ENCODE measurements around the gene IL32.

The IL32 gene

GRCh38 chr16:3038896-3039295, 26.5 kb upstream of the IL32 start:
- no peaks in the 10 kb centered on the region for H3K36me3 ChIP-seq (ENCODE audit: control insufficient read depth, insufficient read depth, low read length)
- H3K9ac ChIP-seq (ENCODE audit: low read length): no peak overlapping the region
- H3K4me2 ChIP-seq (ENCODE audit: low read length): no peak overlapping the region
- H2BK15ac ChIP-seq (replicated peaks; ENCODE audit: low read depth): no peak overlapping the region
- no peak overlapping the region for H3K18ac ChIP-seq (ENCODE audit: low read length)
- H3K23ac ChIP-seq (ENCODE audit: low read length): no peak overlapping the region
- no peak overlapping the region for H4K5ac ChIP-seq (ENCODE audit: low read length)
- no peaks in the 10 kb centered on the region for H3K4me1 ChIP-seq (ENCODE audit: control insufficient read depth, low read depth, low read length)
- DNase-seq: no peak
- no peaks in the 10 kb centered on the region for H3K79me2 ChIP-seq (ENCODE audit: control insufficient read depth, insufficient read depth, low read length)
- no peak overlapping the region for H2BK120ac ChIP-seq (ENCODE audit: low read depth, low read length)
- no peaks in the 10 kb centered on the region for H3K79me1 ChIP-seq (ENCODE audit: low read length)
- H3K4me3 ChIP-seq (ENCODE audit: low read length): no peak overlapping the region
- H3K27me3 ChIP-seq (ENCODE audit: insufficient read depth, low read length, poor library complexity): no peaks in the 10 kb centered on the region
- no peak overlapping the region for H2BK5ac ChIP-seq (ENCODE audit: low read length)
- no CpG with 5 or more reads among the region's 5 CpGs for WGBS (ENCODE audit: extremely low coverage, insufficient coverage, low lambda C conversion rate)
- H4K8ac ChIP-seq (ENCODE audit: low read depth, low read length): no peak overlapping the region
- H2AK5ac ChIP-seq (ENCODE audit: low read length): no peak overlapping the region
- H3K27ac ChIP-seq (ENCODE audit: low read depth, low read length): no peak overlapping the region
- H3K4ac ChIP-seq (ENCODE audit: low read depth, low read length): no peak overlapping the region
- H3K56ac ChIP-seq (ENCODE audit: low read length): no peak overlapping the region

DNA sequence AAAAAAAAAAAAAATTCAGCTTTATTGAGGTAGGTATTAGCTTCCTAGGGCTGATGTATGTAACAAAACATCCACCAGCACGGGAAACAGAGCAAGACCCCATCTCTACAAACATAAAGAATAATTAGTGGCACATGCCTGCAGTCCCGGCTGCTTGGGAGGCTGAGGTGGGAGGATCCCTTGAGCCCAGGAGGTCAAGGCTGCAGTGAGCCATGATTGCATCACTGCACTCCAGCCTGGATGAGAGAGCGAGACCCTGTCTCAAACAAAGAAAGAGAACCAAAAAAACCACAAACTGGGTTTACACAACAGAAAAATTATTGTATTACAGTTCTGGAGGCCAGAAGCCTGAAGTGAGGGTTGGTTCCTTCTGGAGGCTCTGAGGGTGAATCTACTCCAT, 23.1 kb upstream of the IL32 start:
- H3K4me1 ChIP-seq (ENCODE audit: control insufficient read depth, low read depth, low read length): no peaks in the 10 kb centered on the region

GRCh38 chr16:3044708-3045107, 20.7 kb upstream of the IL32 start:
- H3K27ac ChIP-seq (ENCODE audit: low read depth, low read length): no peak overlapping the region
- H3K23ac ChIP-seq (ENCODE audit: low read length): no peak overlapping the region
- no peak overlapping the region for H3K18ac ChIP-seq (ENCODE audit: low read length)
- H4K8ac ChIP-seq (ENCODE audit: low read depth, low read length): no peak overlapping the region
- H2AK5ac ChIP-seq (ENCODE audit: low read length): no peak overlapping the region
- no peaks in the 10 kb centered on the region for H3K36me3 ChIP-seq (ENCODE audit: control insufficient read depth, insufficient read depth, low read length)
- no peak for DNase-seq
- WGBS (ENCODE audit: extremely low coverage, insufficient coverage, low lambda C conversion rate): no CpG with 5 or more reads among the region's 6 CpGs
- no peak overlapping the region for H2BK5ac ChIP-seq (ENCODE audit: low read length)
- no peak overlapping the region for H2BK120ac ChIP-seq (ENCODE audit: low read depth, low read length)
- no peaks in the 10 kb centered on the region for H3K4me1 ChIP-seq (ENCODE audit: control insufficient read depth, low read depth, low read length)
- H3K9ac ChIP-seq (ENCODE audit: low read length): no peak overlapping the region
- H3K27me3 ChIP-seq (ENCODE audit: insufficient read depth, low read length, poor library complexity): peaks cover 4% of the 10 kb centered on the region
- H3K4me3 ChIP-seq (ENCODE audit: low read length): no peak overlapping the region
- no peak overlapping the region for H3K56ac ChIP-seq (ENCODE audit: low read length)
- no peak overlapping the region for H2BK15ac ChIP-seq (replicated peaks; ENCODE audit: low read depth)
- H3K4me2 ChIP-seq (ENCODE audit: low read length): no peak overlapping the region
- H4K5ac ChIP-seq (ENCODE audit: low read length): no peak overlapping the region
- no peaks in the 10 kb centered on the region for H3K79me2 ChIP-seq (ENCODE audit: control insufficient read depth, insufficient read depth, low read length)
- H3K4ac ChIP-seq (ENCODE audit: low read depth, low read length): no peak overlapping the region
- no peaks in the 10 kb centered on the region for H3K79me1 ChIP-seq (ENCODE audit: low read length)

More for the DNA sequence above, 23.1 kb upstream of the IL32 start:
- Histone ChIP-seq H3K79me1 (ENCODE audit: low read length) (no peaks in the 10 kb centered on the region), H3K79me2 (ENCODE audit: control insufficient read depth, insufficient read depth, low read length) (no peaks in the 10 kb centered on the region), H3K27ac (ENCODE audit: low read depth, low read length) (no peak overlapping the region), H3K56ac (ENCODE audit: low read length) (no peak overlapping the region), H3K4me3 (ENCODE audit: low read length) (no peak overlapping the region), H3K27me3 (ENCODE audit: insufficient read depth, low read length, poor library complexity) (peaks cover 4% of the 10 kb centered on the region), H3K18ac (ENCODE audit: low read length) (no peak overlapping the region), H3K4me2 (ENCODE audit: low read length) (no peak overlapping the region), H3K36me3 (ENCODE audit: control insufficient read depth, insufficient read depth, low read length) (no peaks in the 10 kb centered on the region), H3K9ac (ENCODE audit: low read length) (no peak overlapping the region), H2BK5ac (ENCODE audit: low read length) (no peak overlapping the region), H3K4ac (ENCODE audit: low read depth, low read length) (no peak overlapping the region), H3K23ac (ENCODE audit: low read length) (no peak overlapping the region), H4K5ac (ENCODE audit: low read length) (no peak overlapping the region), H4K8ac (ENCODE audit: low read depth, low read length) (no peak overlapping the region), H2BK15ac (replicated peaks; ENCODE audit: low read depth) (no peak overlapping the region), H2AK5ac (ENCODE audit: low read length) (no peak overlapping the region), H2BK120ac (ENCODE audit: low read depth, low read length) (no peak overlapping the region)
- DNase-seq: no peak
- no CpG with 5 or more reads among the region's 3 CpGs for WGBS (ENCODE audit: extremely low coverage, insufficient coverage, low lambda C conversion rate)

GRCh38 chr16:3045758-3046640, 19.4 kb upstream of the IL32 start, which contains the start of gene MMP25:
MMP25 (plus strand) TSS chr16:3046561; CDS start chr16:3046918, 357 bp downstream.
- H3K18ac ChIP-seq (ENCODE audit: low read length): peak within 1 kb of the TSS; percentile 81
- H4K5ac ChIP-seq (ENCODE audit: low read length): no peak within 1 kb of the TSS
- no CpG with 5 or more reads among the region's 86 CpGs for WGBS (ENCODE audit: extremely low coverage, insufficient coverage, low lambda C conversion rate)
- H3K23ac ChIP-seq (ENCODE audit: low read length): peak within 1 kb of the TSS; percentile 1
- peak within 1 kb of the TSS; percentile 76 for H2BK120ac ChIP-seq (ENCODE audit: low read depth, low read length)
- no peak within 1 kb of the TSS for H2BK5ac ChIP-seq (ENCODE audit: low read length)
- peak within 1 kb of the TSS; percentile 43 for H3K4me3 ChIP-seq (ENCODE audit: low read length)
- no peaks in the 10 kb centered on the region for H3K79me1 ChIP-seq (ENCODE audit: low read length)
- no peak within 1 kb of the TSS for H2BK15ac ChIP-seq (replicated peaks; ENCODE audit: low read depth)
- no peaks in the 10 kb centered on the region for H3K4me1 ChIP-seq (ENCODE audit: control insufficient read depth, low read depth, low read length)
- DNase-seq: peak; percentile 26
- peak within 1 kb of the TSS; percentile 74 for H3K9ac ChIP-seq (ENCODE audit: low read length)
- no peaks in the 10 kb centered on the region for H3K36me3 ChIP-seq (ENCODE audit: control insufficient read depth, insufficient read depth, low read length)
- H3K56ac ChIP-seq (ENCODE audit: low read length): peak within 1 kb of the TSS; percentile 87
- H2AK5ac ChIP-seq (ENCODE audit: low read length): no peak within 1 kb of the TSS
- H4K8ac ChIP-seq (ENCODE audit: low read depth, low read length): no peak within 1 kb of the TSS
- H3K4me2 ChIP-seq (ENCODE audit: low read length): peak within 1 kb of the TSS; percentile 81
- H3K4ac ChIP-seq (ENCODE audit: low read depth, low read length): peak within 1 kb of the TSS; percentile 83
- peak within 1 kb of the TSS; percentile 20 for H3K27ac ChIP-seq (ENCODE audit: low read depth, low read length)
- peaks cover 4% of the 10 kb centered on the region for H3K27me3 ChIP-seq (ENCODE audit: insufficient read depth, low read length, poor library complexity)
- no peaks in the 10 kb centered on the region for H3K79me2 ChIP-seq (ENCODE audit: control insufficient read depth, insufficient read depth, low read length)

DNA sequence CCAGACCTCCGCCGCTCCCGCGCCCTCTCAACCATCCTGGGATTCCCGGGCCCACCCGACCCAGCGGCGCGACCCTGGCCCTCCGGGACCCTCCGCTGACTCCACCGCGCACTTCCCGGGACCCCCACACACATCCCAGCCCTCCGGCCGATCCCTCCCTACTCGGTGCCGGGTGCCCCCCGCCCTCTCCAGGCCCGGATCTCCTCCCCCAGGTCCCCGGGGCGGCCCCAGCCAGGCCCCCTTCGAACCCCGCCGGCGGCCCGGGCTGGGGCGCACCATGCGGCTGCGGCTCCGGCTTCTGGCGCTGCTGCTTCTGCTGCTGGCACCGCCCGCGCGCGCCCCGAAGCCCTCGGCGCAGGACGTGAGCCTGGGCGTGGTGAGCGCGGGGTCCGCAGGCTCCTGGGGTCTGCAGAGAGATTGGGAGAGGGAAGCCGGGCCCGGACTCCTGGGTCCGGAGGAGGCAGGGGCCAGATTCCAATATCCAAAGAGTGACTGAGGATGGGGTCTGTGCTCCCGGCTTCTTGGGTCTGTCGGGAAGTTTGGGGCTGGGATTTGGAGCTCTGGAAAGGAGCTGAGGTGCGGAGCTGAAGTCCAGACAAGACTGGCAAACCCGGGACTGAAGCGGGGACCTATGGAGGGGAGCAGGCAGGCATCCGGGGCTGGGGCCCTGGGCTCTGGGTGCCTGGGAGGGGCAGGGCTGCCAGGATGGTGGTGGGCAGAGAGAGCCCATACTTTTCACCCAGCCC, 18.6 kb upstream of the IL32 start:
- Histone ChIP-seq H3K4me3 (ENCODE audit: low read length) (peak overlapping the region; percentile 35), H4K8ac (ENCODE audit: low read depth, low read length) (no peak overlapping the region), H2BK15ac (replicated peaks; ENCODE audit: low read depth) (no peak overlapping the region), H2BK120ac (ENCODE audit: low read depth, low read length) (peak overlapping the region; percentile 76), H2BK5ac (ENCODE audit: low read length) (no peak overlapping the region), H3K18ac (ENCODE audit: low read length) (peak overlapping the region; percentile 81), H3K4me2 (ENCODE audit: low read length) (peak overlapping the region; percentile 75), H3K27ac (ENCODE audit: low read depth, low read length) (no peak overlapping the region), H2AK5ac (ENCODE audit: low read length) (no peak overlapping the region), H3K23ac (ENCODE audit: low read length) (no peak overlapping the region), H3K79me2 (ENCODE audit: control insufficient read depth, insufficient read depth, low read length) (no peaks in the 10 kb centered on the region), H3K36me3 (ENCODE audit: control insufficient read depth, insufficient read depth, low read length) (no peaks in the 10 kb centered on the region), H3K9ac (ENCODE audit: low read length) (peak overlapping the region; percentile 70), H3K4me1 (ENCODE audit: control insufficient read depth, low read depth, low read length) (no peaks in the 10 kb centered on the region), H3K27me3 (ENCODE audit: insufficient read depth, low read length, poor library complexity) (peaks cover 4% of the 10 kb centered on the region), H3K79me1 (ENCODE audit: low read length) (no peaks in the 10 kb centered on the region), H4K5ac (ENCODE audit: low read length) (no peak overlapping the region), H3K56ac (ENCODE audit: low read length) (peak overlapping the region; percentile 87), H3K4ac (ENCODE audit: low read depth, low read length) (peak overlapping the region; percentile 83)
- DNase-seq: no peak
- no CpG with 5 or more reads among the region's 54 CpGs for WGBS (ENCODE audit: extremely low coverage, insufficient coverage, low lambda C conversion rate)

Measured in mesendoderm (in vitro differentiated cells).